ENCODE measurements around the gene MPI. TPM values are rescaled to one million over a fixed set of nuclear protein-coding genes. Genes with fewer than 3 reads are reported as not detected.

MPI gene
- total RNA-seq, 1 donor from 2014 or later: 43.8 TPM

GRCh38 chr15:74902295-74903075 is 12.6 kb downstream of the MPI start:
- Mint-ChIP-seq H3K9me3 (no peaks in the 10 kb centered on the region), H3K4me3 (peak overlapping the region; percentile 80), H3K27me3 (ENCODE audit: low read depth) (no peaks in the 10 kb centered on the region), H3K4me1 (peaks cover 37% of the 10 kb centered on the region), H3K27ac (ENCODE audit: unreplicated experiment) (no peak overlapping the region), H3K36me3 (ENCODE audit: low read depth) (peaks cover 24% of the 10 kb centered on the region)
- no peak for DNase-seq (ENCODE audit: low read depth, low spot score)
- TF ChIP-seq CTCF (conservative IDR thresholded peaks at IDR 0.05): no peak

GRCh38 chr15:74903676-74904075 is 13.8 kb downstream of the MPI start:
- peaks cover 22% of the 10 kb centered on the region for H3K36me3 Mint-ChIP-seq (ENCODE audit: low read depth)
- no peaks in the 10 kb centered on the region for H3K9me3 Mint-ChIP-seq
- no peaks in the 10 kb centered on the region for H3K27me3 Mint-ChIP-seq (ENCODE audit: low read depth)
- no peak for TF ChIP-seq CTCF (conservative IDR thresholded peaks at IDR 0.05)
- H3K4me3 Mint-ChIP-seq: peak overlapping the region; percentile 93
- no peak for DNase-seq (ENCODE audit: low read depth, low spot score)
- H3K4me1 Mint-ChIP-seq: peaks cover 41% of the 10 kb centered on the region
- H3K27ac Mint-ChIP-seq (ENCODE audit: unreplicated experiment): no peak overlapping the region

GRCh38 chr15:74904190-74904805 is 14.5 kb downstream of the MPI start:
- Mint-ChIP-seq H3K9me3 (no peaks in the 10 kb centered on the region), H3K4me3 (peak overlapping the region; percentile 93), H3K36me3 (ENCODE audit: low read depth) (peaks cover 27% of the 10 kb centered on the region), H3K27ac (ENCODE audit: unreplicated experiment) (no peak overlapping the region), H3K27me3 (ENCODE audit: low read depth) (no peaks in the 10 kb centered on the region), H3K4me1 (peaks cover 41% of the 10 kb centered on the region)
- TF ChIP-seq CTCF (conservative IDR thresholded peaks at IDR 0.05): no peak
- no peak for DNase-seq (ENCODE audit: low read depth, low spot score)

GRCh38 chr15:74906067-74906449 is 16.2 kb downstream of the MPI start:
- no peak for TF ChIP-seq CTCF (conservative IDR thresholded peaks at IDR 0.05)
- DNase-seq (ENCODE audit: low read depth, low spot score): no peak
- peak overlapping the region; percentile 70 for H3K27ac Mint-ChIP-seq (ENCODE audit: unreplicated experiment)
- no peaks in the 10 kb centered on the region for H3K9me3 Mint-ChIP-seq
- H3K4me1 Mint-ChIP-seq: peaks cover 41% of the 10 kb centered on the region
- H3K36me3 Mint-ChIP-seq (ENCODE audit: low read depth): peaks cover 21% of the 10 kb centered on the region
- no peaks in the 10 kb centered on the region for H3K27me3 Mint-ChIP-seq (ENCODE audit: low read depth)
- H3K4me3 Mint-ChIP-seq: peak overlapping the region; percentile 93

- H3K9me3 Mint-ChIP-seq: no peaks in the 10 kb centered on the region
- H3K4me1 Mint-ChIP-seq: peaks cover 40% of the 10 kb centered on the region
- peak within 1 kb of the TSS; percentile 98 for H3K4me3 Mint-ChIP-seq
- peak within 1 kb of the TSS; percentile 97 for H3K27ac Mint-ChIP-seq (ENCODE audit: unreplicated experiment)
- peak; percentile 82 for DNase-seq (ENCODE audit: low read depth, low spot score)
- H3K36me3 Mint-ChIP-seq (ENCODE audit: low read depth): peaks cover 22% of the 10 kb centered on the region
- no peaks in the 10 kb centered on the region for H3K27me3 Mint-ChIP-seq (ENCODE audit: low read depth)
- no peak for TF ChIP-seq CTCF (conservative IDR thresholded peaks at IDR 0.05)
Observed at GRCh38 chr15:74906450-74907162, 16.8 kb downstream of the MPI start, which contains the start of gene FAM219B. FAM219B (minus strand) TSS chr15:74906851; CDS start chr15:74906800, 51 bp downstream.
